H9 (cell line): Measurements from ENCODE around the gene ZFYVE28. TPM values are rescaled to one million over a fixed set of nuclear protein-coding genes. Genes with fewer than 3 reads are reported as not detected.

ENCODE experiments used
- DNase-seq: peaks from one replicate; pipeline ENCODE4 v3.0.0-alpha.2; 2017
- H2AFZ ChIP-seq: one replicate; pipeline ENCODE4 v1.6.1; 2013; ENCODE audit warnings: mild to moderate bottlenecking, low read length, control low read depth, moderate library complexity
- H2AK5ac ChIP-seq: 2 replicates; pipeline ENCODE4 v1.6.1; 2013; ENCODE audit warnings: low read length, control low read depth, mixed read lengths; ENCODE audit not compliant: insufficient read length
- H2BK120ac ChIP-seq: one replicate; pipeline ENCODE4 v1.6.1; 2013; ENCODE audit warnings: low read depth, mild to moderate bottlenecking, low read length, control low read depth, inconsistent platforms; ENCODE audit not compliant: poor library complexity, severe bottlenecking
- H2BK12ac ChIP-seq: 2 replicates; pipeline ENCODE4 v1.6.1; 2013; ENCODE audit warnings: low read length, control low read depth, mixed read lengths, low read depth; ENCODE audit not compliant: insufficient read length
- H2BK15ac ChIP-seq: 2 replicates; pipeline ENCODE4 v1.6.1; 2013; ENCODE audit warnings: low read depth, low read length, control low read depth
- H2BK20ac ChIP-seq: one replicate; pipeline ENCODE4 v1.6.1; 2013; ENCODE audit warnings: low read depth, mild to moderate bottlenecking, low read length, control low read depth, inconsistent platforms; ENCODE audit not compliant: poor library complexity, severe bottlenecking
- H2BK5ac ChIP-seq: 2 replicates; pipeline ENCODE4 v1.6.1; 2013; ENCODE audit warnings: low read length, control low read depth, mixed read lengths; ENCODE audit not compliant: insufficient read length
- H3K14ac ChIP-seq: 2 replicates; pipeline ENCODE4 v1.6.1; 2013; ENCODE audit warnings: low read length, control low read depth; ENCODE audit not compliant: insufficient read depth
- H3K18ac ChIP-seq: 2 replicates; pipeline ENCODE4 v1.6.1; 2013; ENCODE audit warnings: low read depth, mild to moderate bottlenecking, mixed read lengths, low read length, control low read depth; ENCODE audit not compliant: insufficient read length
- H3K23ac ChIP-seq: 2 replicates; pipeline ENCODE4 v1.6.1; 2013; ENCODE audit warnings: low read length, control low read depth, mixed read lengths, low read depth; ENCODE audit not compliant: insufficient read length
- H3K23me2 ChIP-seq: 2 replicates; pipeline ENCODE4 v1.6.1; 2013; ENCODE audit warnings: low read depth, mild to moderate bottlenecking, mixed read lengths, low read length, control low read depth; ENCODE audit not compliant: insufficient read length, poor library complexity, severe bottlenecking
- H3K27ac ChIP-seq: 2 replicates; pipeline ENCODE4 v1.5.1; 2013; ENCODE audit warnings: low read length, control low read depth, mixed read lengths, low read depth; ENCODE audit not compliant: insufficient read length
- H3K27me3 ChIP-seq: 2 replicates; pipeline ENCODE4 v1.6.1; 2013; ENCODE audit warnings: low read length, control low read depth, inconsistent platforms; ENCODE audit not compliant: insufficient read depth
- H3K4ac ChIP-seq: 2 replicates; pipeline ENCODE4 v1.6.1; 2013; ENCODE audit warnings: low read depth, mild to moderate bottlenecking, control low read depth, inconsistent platforms, low read length, moderate library complexity
- H3K4me1 ChIP-seq: 2 replicates; pipeline ENCODE4 v1.6.1; 2013; ENCODE audit warnings: low read length, control low read depth, inconsistent platforms; ENCODE audit not compliant: insufficient read depth
- H3K4me2 ChIP-seq: 2 replicates; pipeline ENCODE4 v1.6.1; 2013; ENCODE audit warnings: low read length, control low read depth, mixed read lengths; ENCODE audit not compliant: insufficient read length, insufficient read depth
- H3K56ac ChIP-seq: 2 replicates; pipeline ENCODE4 v1.6.1; 2013; ENCODE audit warnings: low read depth, mild to moderate bottlenecking, mixed read lengths, low read length, control low read depth; ENCODE audit not compliant: insufficient read length
- H3K79me1 ChIP-seq: 2 replicates; pipeline ENCODE4 v1.6.1; 2013; ENCODE audit warnings: low read depth, mild to moderate bottlenecking, moderate library complexity, low read length, control low read depth, inconsistent platforms; ENCODE audit not compliant: insufficient read depth, poor library complexity, severe bottlenecking
- H3K79me2 ChIP-seq: 2 replicates; pipeline ENCODE4 v1.6.1; 2013; ENCODE audit warnings: low read length, control low read depth, inconsistent platforms; ENCODE audit not compliant: insufficient read depth
- H3K9ac ChIP-seq: 2 replicates; pipeline ENCODE4 v1.6.1; 2013; ENCODE audit warnings: low read length, control low read depth, mixed read lengths; ENCODE audit not compliant: insufficient read length; ENCODE audit errors: extremely low read depth
- H3K9me3 ChIP-seq: one replicate; pipeline ENCODE4 v1.6.1; 2013; ENCODE audit warnings: low read depth, low read length, inconsistent platforms; ENCODE audit not compliant: control insufficient read depth
- H3T11ph ChIP-seq: one replicate; pipeline ENCODE4 v1.6.1; 2013; ENCODE audit warnings: mild to moderate bottlenecking, low read length, control low read depth, inconsistent platforms
- H4K20me1 ChIP-seq: one replicate; pipeline ENCODE4 v1.6.1; 2013; ENCODE audit not compliant: control insufficient read depth, insufficient read length, insufficient read depth
- H4K5ac ChIP-seq: 2 replicates; pipeline ENCODE4 v1.6.1; 2013; ENCODE audit warnings: low read depth, mild to moderate bottlenecking, mixed read lengths, low read length, control low read depth; ENCODE audit not compliant: insufficient read length
- H4K8ac ChIP-seq: replicated peaks from 2 replicates; pipeline ENCODE4 v1.6.1; 2013; ENCODE audit warnings: low read length, control low read depth, mixed read lengths, low read depth; ENCODE audit not compliant: insufficient read length
- H4K91ac ChIP-seq: 2 replicates; pipeline ENCODE4 v1.6.1; 2013; ENCODE audit warnings: low read depth, mild to moderate bottlenecking, moderate library complexity, mixed read lengths, low read length, control low read depth; ENCODE audit not compliant: insufficient read length
- H3K27ac Mint-ChIP-seq, 3 experiments: 2 replicates in 2 of 3; 3 replicates in 1 of 3; pipeline ENCODE4 v1.8.0; 2020 to 2021; ENCODE audit warnings: mixed read lengths in 3 of 3, mild to moderate bottlenecking in 1 of 3, moderate library complexity in 1 of 3
- H3K27me3 Mint-ChIP-seq: 2 replicates; pipeline ENCODE4 v1.8.0; 2021; ENCODE audit warnings: low read depth, mild to moderate bottlenecking, moderate library complexity, mixed read lengths
- H3K36me3 Mint-ChIP-seq, 3 experiments: 2 replicates in 2 of 3; 3 replicates in 1 of 3; pipeline ENCODE4 v1.8.0; 2020 to 2021; ENCODE audit warnings: low read depth in 3 of 3, mixed read lengths in 3 of 3; ENCODE audit not compliant: insufficient read depth in 1 of 3
- H3K4me1 Mint-ChIP-seq, 2 experiments: 2 replicates each; pipeline ENCODE4 v1.8.0; 2020; ENCODE audit warnings: mixed read lengths in 2 of 2
- H3K4me3 Mint-ChIP-seq, 2 experiments: 2 replicates in 1 of 2; 3 replicates in 1 of 2; pipeline ENCODE4 v1.8.0; 2020 to 2021; ENCODE audit warnings: mild to moderate bottlenecking in 2 of 2, mixed read lengths in 2 of 2, moderate library complexity in 1 of 2
- H3K9me3 Mint-ChIP-seq, 2 experiments: 2 replicates in 1 of 2; 3 replicates in 1 of 2; pipeline ENCODE4 v1.8.0; 2020; ENCODE audit warnings: mild to moderate bottlenecking in 2 of 2, mixed read lengths in 2 of 2, moderate library complexity in 1 of 2
- WGBS: extraction: QIAGEN DNeasy Blood & Tissue Kit; methylation state at CpG from one replicate; pipeline ENCODE4 v1.1.7; 2013; ENCODE audit warnings: missing lambda C conversion rate, low lambda C conversion rate, mixed read lengths; ENCODE audit not compliant: insufficient read length; ENCODE audit errors: extremely low coverage; 5-methylcytosine and 5-hydroxymethylcytosine counted together
- total RNA-seq: library from RNA; stranded (reverse); gene quantifications from 2 replicates; pipeline ENCODE4 v1.2.1, GENCODE V29; 2021
- TF ChIP-seq, protein P1 (sequence below): fragments of 200-600 bp; sonication (generic); conservative IDR thresholded peaks from 3 replicates; pipeline ENCODE4 v1.8.0; 2021; ENCODE audit warnings: antibody characterized with exemption, mild to moderate bottlenecking

ZFYVE28 gene
- total RNA-seq, 1 experiment from 2014 or later, result 0.98 TPM

DNA sequence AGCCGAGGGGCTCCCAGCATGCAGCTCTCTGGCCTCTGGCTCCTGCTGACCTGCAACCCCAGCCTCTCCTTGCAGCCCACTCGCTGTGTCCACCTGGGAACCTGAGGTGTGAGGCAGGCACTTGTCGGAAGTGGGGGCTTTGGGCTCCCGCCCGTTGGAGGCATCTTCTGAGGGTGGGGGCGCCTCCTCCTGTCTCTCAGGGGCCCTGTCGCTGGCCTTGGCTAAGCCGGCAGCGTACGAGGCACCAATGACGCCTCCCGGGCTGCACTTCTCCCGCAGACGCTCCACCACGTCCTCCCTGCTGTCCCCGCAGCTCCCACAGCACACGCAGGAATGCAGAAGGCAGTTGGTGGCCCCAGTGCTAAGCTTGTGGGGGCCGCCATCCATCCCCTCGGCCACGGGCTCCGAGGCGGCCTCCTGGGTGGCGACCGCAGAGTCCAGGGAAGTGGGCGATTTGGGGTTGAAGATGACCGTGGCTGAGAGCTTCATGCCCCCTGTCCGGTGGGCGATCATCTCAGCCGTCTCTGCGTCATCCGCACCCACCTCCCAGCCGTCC, 114.0 kb downstream of the ZFYVE28 start:
- no peak overlapping the region for H4K91ac ChIP-seq
- H4K5ac ChIP-seq, result no peak overlapping the region
- Mint-ChIP-seq H3K27ac (no peak overlapping the region), H3K36me3 (peaks cover 4 to 12% (median 11%) of the 10 kb centered on the region in 3 experiments; a peak in 5 of 7 replicates), H3K4me3 (no peak overlapping the region), H3K4me1 (no peaks in the 10 kb centered on the region), H3K27me3 (peaks cover 2% of the 10 kb centered on the region), H3K9me3 (peaks cover 17 to 19% of the 10 kb centered on the region in 2 experiments)
- H4K20me1 ChIP-seq, result no peaks in the 10 kb centered on the region
- H2BK5ac ChIP-seq, result no peak overlapping the region
- H3K23me2 ChIP-seq, result no peaks in the 10 kb centered on the region
- WGBS, result no CpG with 5 or more reads among the region's 32 CpGs
- H4K8ac ChIP-seq, result no peak overlapping the region
- TF ChIP-seq, protein P1, sequence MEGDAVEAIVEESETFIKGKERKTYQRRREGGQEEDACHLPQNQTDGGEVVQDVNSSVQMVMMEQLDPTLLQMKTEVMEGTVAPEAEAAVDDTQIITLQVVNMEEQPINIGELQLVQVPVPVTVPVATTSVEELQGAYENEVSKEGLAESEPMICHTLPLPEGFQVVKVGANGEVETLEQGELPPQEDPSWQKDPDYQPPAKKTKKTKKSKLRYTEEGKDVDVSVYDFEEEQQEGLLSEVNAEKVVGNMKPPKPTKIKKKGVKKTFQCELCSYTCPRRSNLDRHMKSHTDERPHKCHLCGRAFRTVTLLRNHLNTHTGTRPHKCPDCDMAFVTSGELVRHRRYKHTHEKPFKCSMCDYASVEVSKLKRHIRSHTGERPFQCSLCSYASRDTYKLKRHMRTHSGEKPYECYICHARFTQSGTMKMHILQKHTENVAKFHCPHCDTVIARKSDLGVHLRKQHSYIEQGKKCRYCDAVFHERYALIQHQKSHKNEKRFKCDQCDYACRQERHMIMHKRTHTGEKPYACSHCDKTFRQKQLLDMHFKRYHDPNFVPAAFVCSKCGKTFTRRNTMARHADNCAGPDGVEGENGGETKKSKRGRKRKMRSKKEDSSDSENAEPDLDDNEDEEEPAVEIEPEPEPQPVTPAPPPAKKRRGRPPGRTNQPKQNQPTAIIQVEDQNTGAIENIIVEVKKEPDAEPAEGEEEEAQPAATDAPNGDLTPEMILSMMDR, result no peak
- H3K4me1 ChIP-seq, result no peaks in the 10 kb centered on the region
- no peaks in the 10 kb centered on the region for H3K79me2 ChIP-seq
- no peak overlapping the region for H3K4ac ChIP-seq
- no peak overlapping the region for H2BK12ac ChIP-seq
- H3K27ac ChIP-seq, result no peak overlapping the region
- H3K14ac ChIP-seq, result no peak overlapping the region
- H3K23ac ChIP-seq, result no peak overlapping the region
- no peak overlapping the region for H2AFZ ChIP-seq
- H3K27me3 ChIP-seq, result no peaks in the 10 kb centered on the region
- no peak overlapping the region for H2BK120ac ChIP-seq
- no peak for DNase-seq
- H3K79me1 ChIP-seq, result no peaks in the 10 kb centered on the region
- H3K9ac ChIP-seq, result no peak overlapping the region
- H3K56ac ChIP-seq, result no peak overlapping the region
- H2BK20ac ChIP-seq, result no peak overlapping the region
- no peak overlapping the region for H2AK5ac ChIP-seq
- H3K9me3 ChIP-seq, result peaks cover 6% of the 10 kb centered on the region
- no peak overlapping the region for H3T11ph ChIP-seq
- H3K18ac ChIP-seq, result no peak overlapping the region
- no peak overlapping the region for H3K4me2 ChIP-seq
- no peak overlapping the region; the same call in 1 of the 2 replicates for H2BK15ac ChIP-seq
